GM12878 (cell line): ENCODE data around the gene KCNIP3. TPM values are rescaled to one million over a fixed set of nuclear protein-coding genes. Genes with fewer than 3 reads are reported as not detected.

Experiments used
- ATAC-seq: fragments of 200-7000 bp; cut with Tn5 transposase; 3 replicates; pipeline ENCODE4 v1.9.1; 2020; ENCODE audit warnings: mild to moderate bottlenecking, moderate library complexity
- BruUV-seq: library from RNA; stranded (reverse); fragments of 400-500 nt; replicated peaks from 2 replicates; lab custom pipeline; 2021; lab: Mats Ljungman, UMichigan
- CTCF ChIA-PET: fragments of 300-600 bp; sonication (Branson Sonifier 250); formaldehyde crosslinking; extraction: SDS; loops from one replicate; lab custom pipeline; 2021; ENCODE audit warnings: inconsistent platforms; lab: Yijun Ruan, JAX
- POLR2A ChIA-PET: fragments of 350-600 bp; formaldehyde crosslinking; extraction: SDS; loops from one replicate; lab custom pipeline; 2021; ENCODE audit warnings: inconsistent platforms; lab: Charles Lee
- RAD21 ChIA-PET: fragments of 300-600 bp; sonication (Branson Sonifier 250); formaldehyde crosslinking; loops from one replicate; lab custom pipeline; 2023; ENCODE audit warnings: antibody characterized with exemption; ENCODE audit not compliant: unreplicated experiment; lab: Charles Lee
- SMC1A ChIA-PET: fragments of 300-600 bp; sonication (Branson Sonifier 250); formaldehyde crosslinking; loops from one replicate; lab custom pipeline; 2023; ENCODE audit not compliant: unreplicated experiment, uncharacterized antibody; lab: Charles Lee
- DNase-seq: peaks from one replicate; pipeline ENCODE4 v3.0.0-alpha.2; 2011; ENCODE audit warnings: low read depth, low spot score
- FAIRE-seq: peaks from 3 replicates; lab custom pipeline; 2011; peaks lifted over from hg19 to GRCh38; lab: Jason Lieb, UNC
- H2AFZ ChIP-seq: 2 replicates; pipeline ENCODE4 v1.6.0; 2011; ENCODE audit warnings: low read depth, low read length, control low read depth; ENCODE audit not compliant: control insufficient read depth
- H3K27ac ChIP-seq: 2 replicates; pipeline ENCODE4 v1.5.1; 2011; ENCODE audit warnings: control low read depth; ENCODE audit not compliant: control insufficient read depth, insufficient read depth
- H3K27me3 ChIP-seq, 2 experiments: replicated peaks in 1 of 2; 2 replicates each; pipeline versions ENCODE4 v1.6.0 to v1.6.1; 2011; ENCODE audit warnings: low read length in 1 of 2; ENCODE audit not compliant: control insufficient read depth in 2 of 2, insufficient read depth in 2 of 2
- H3K36me3 ChIP-seq, 2 experiments: 2 replicates each; pipeline ENCODE4 v1.5.1; 2011; ENCODE audit warnings: low read length in 1 of 2; ENCODE audit not compliant: control insufficient read depth in 2 of 2, insufficient read depth in 2 of 2
- H3K4me1 ChIP-seq: 2 replicates; pipeline ENCODE4 v1.6.1; 2011; ENCODE audit warnings: mild to moderate bottlenecking, low read length, moderate library complexity, mixed read lengths; ENCODE audit not compliant: control insufficient read depth, insufficient read depth
- H3K4me2 ChIP-seq: 2 replicates; pipeline ENCODE4 v1.6.0; 2011; ENCODE audit warnings: control low read depth; ENCODE audit not compliant: control insufficient read depth, insufficient read depth
- H3K4me3 ChIP-seq: fragments of 200-600 bp; sonication (generic); 2 replicates; pipeline ENCODE4 v1.5.1; 2016
- H3K79me2 ChIP-seq: 2 replicates; pipeline ENCODE4 v1.6.0; 2011; ENCODE audit warnings: low read length; ENCODE audit not compliant: control insufficient read depth, insufficient read depth
- H3K9ac ChIP-seq: 2 replicates; pipeline ENCODE4 v1.8.0; 2011; ENCODE audit warnings: low read length, control low read depth, mixed read lengths; ENCODE audit not compliant: control insufficient read depth, insufficient read depth
- H3K9me3 ChIP-seq: replicated peaks from 3 replicates; pipeline ENCODE4 v1.5.1; 2011; ENCODE audit warnings: mild to moderate bottlenecking, low read length; ENCODE audit not compliant: control insufficient read depth, insufficient read depth
- H4K20me1 ChIP-seq: 2 replicates; pipeline ENCODE4 v1.6.0; 2011; ENCODE audit not compliant: control insufficient read depth, insufficient read depth
- BACH1 ChIP-seq: fragments of 450-650 bp; IDR thresholded peaks from 2 replicates; pipeline ENCODE4 v1.6.1; 2017; ENCODE audit warnings: mild to moderate bottlenecking, borderline replicate concordance
- BMI1 ChIP-seq: fragments of 450-650 bp; IDR thresholded peaks from 2 replicates; pipeline ENCODE4 v1.6.1; 2016; ENCODE audit warnings: mild to moderate bottlenecking, moderate library complexity, borderline replicate concordance
- FOXM1 ChIP-seq: IDR thresholded peaks from 2 replicates; pipeline ENCODE4 v1.6.1; 2012; ENCODE audit warnings: low read depth, mild to moderate bottlenecking, inconsistent platforms, low read length, moderate library complexity
- NFYA ChIP-seq: IDR thresholded peaks from 2 replicates; pipeline ENCODE4 v1.6.1; 2011; ENCODE audit warnings: low read depth, mild to moderate bottlenecking, low read length, improper control_type of control experiment, borderline replicate concordance
- NR2C2 ChIP-seq: IDR thresholded peaks from 2 replicates; pipeline ENCODE4 v1.6.1; 2011; ENCODE audit warnings: borderline replicate concordance, low read depth; ENCODE audit not compliant: control insufficient read depth, insufficient read length
- POLR2AphosphoS2 ChIP-seq: IDR thresholded peaks from 2 replicates; pipeline ENCODE4 v1.6.1; 2011; ENCODE audit warnings: low read depth, mild to moderate bottlenecking, low read length, improper control_type of control experiment, moderate library complexity
- POLR2AphosphoS5 ChIP-seq: IDR thresholded peaks from 2 replicates; pipeline ENCODE4 v1.6.1; 2011; ENCODE audit warnings: mild to moderate bottlenecking, low read length, inconsistent platforms
- WGBS: methylation state at CpG from one replicate; pipeline ENCODE4 v1.1.6; 2016; ENCODE audit warnings: low lambda C conversion rate; ENCODE audit not compliant: insufficient replicate concordance, insufficient coverage; ENCODE audit errors: missing lambda C conversion rate; 5-methylcytosine and 5-hydroxymethylcytosine counted together
- in situ Hi-C: fragments of 300-500 bp; cut with MboI; formaldehyde crosslinking; loops from 9 replicates; pipeline ENCODE4 v1.14.3; 2018; ENCODE audit warnings: mixed read lengths
- intact Hi-C: fragments of 100-400 bp; cut with micrococcal nuclease; formaldehyde crosslinking; loops from one replicate; pipeline ENCODE4 v1.14.2; 2022; ENCODE audit not compliant: unreplicated experiment
- polyA plus RNA-seq, 11 experiments: library from polyadenylated mRNA; depleted of rRNA in 4 of 11; unstranded in 6 of 11; stranded (reverse) in 5 of 11; fragments of >200 nt; fragmentation: Nextera tagmentation in 4 of 11; fragmentation: Illumina TruSeq in 1 of 11; extraction: Ambion mirVana in 4 of 11; extraction: Trizol in 1 of 11; gene quantifications; 1 replicate in 1 of 11; 2 replicates in 10 of 11; pipeline versions ENCODE4 v1.2.1 to v1.2.3, GENCODE V29; 2011 to 2016; ENCODE audit warnings: inconsistent platforms in 2 of 11, missing spikeins in 2 of 11, low read depth in 1 of 11
- total RNA-seq, 4 experiments: library from RNA; depleted of rRNA in 3 of 4; stranded (reverse); fragments of >200 nt in 3 of 4; fragmentation: Illumina TruSeq in 1 of 4; extraction: Trizol in 1 of 4; gene quantifications; 2 replicates each; pipeline versions ENCODE4 v1.2.1 to v1.2.3, GENCODE V29; 2013 to 2021
- TF ChIP-seq, protein P1 (sequence below): fragments of 450-650 bp; IDR thresholded peaks from 2 replicates; pipeline ENCODE4 v1.6.1; 2017; ENCODE audit warnings: mild to moderate bottlenecking, low read depth, inconsistent platforms; ENCODE audit not compliant: poor library complexity, severe bottlenecking
- TF ChIP-seq, protein P2 (sequence below): IDR thresholded peaks from 2 replicates; pipeline ENCODE4 v1.6.1; 2011; ENCODE audit warnings: borderline replicate concordance, low read depth, mild to moderate bottlenecking, moderate library complexity, mixed read lengths, low read length; ENCODE audit not compliant: insufficient read depth; ENCODE audit errors: extremely low read length
- TF ChIP-seq, protein P3 (sequence below): IDR thresholded peaks from 2 replicates; pipeline ENCODE4 v1.6.1; 2011; ENCODE audit warnings: low read depth, low read length, improper control_type of control experiment, borderline replicate concordance

The KCNIP3 gene
- total and polyA plus RNA-seq, 10 of the 15 experiments (the other 5 are each of a cell fraction or from before 2014, with no cell fraction given), result not detected

DNA sequence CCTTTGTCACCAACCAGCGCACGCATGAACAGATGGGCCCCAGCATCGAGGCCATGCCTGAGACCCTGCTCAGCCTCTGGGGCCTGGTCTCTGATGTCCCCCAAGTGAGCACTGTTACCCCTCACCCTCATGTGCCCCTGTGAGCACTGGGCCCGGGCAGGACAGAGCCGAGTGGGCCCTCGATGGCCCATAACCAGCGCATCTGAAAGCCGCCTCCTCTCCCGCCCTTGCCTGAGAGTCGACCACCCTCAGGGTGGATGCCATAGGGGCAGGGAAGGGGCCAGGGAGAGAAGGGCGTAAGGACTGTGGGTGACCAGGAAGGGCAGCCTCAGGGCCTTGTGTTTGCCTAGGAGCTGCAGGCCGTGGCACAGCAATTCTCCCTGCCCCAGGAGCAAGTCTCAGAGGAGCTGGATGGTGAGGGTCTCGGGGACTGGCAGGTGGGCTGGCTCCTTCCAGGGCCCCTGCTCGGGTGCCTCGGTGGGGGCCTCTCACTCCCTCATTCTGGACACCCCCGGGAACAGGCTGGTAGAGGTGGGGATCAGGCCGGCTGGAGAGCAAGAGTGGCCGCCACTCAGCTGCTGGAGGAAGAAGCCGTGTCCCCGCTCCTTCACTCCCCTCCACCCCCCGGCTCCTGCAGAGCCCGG is 20.8 kb upstream of the KCNIP3 start (continued):
- TF ChIP-seq NFYA (no peak), BACH1 (no peak), FOXM1 (no peak), NR2C2 (no peak), BMI1 (no peak), POLR2AphosphoS5 (no peak)
- TF ChIP-seq, protein P1, sequence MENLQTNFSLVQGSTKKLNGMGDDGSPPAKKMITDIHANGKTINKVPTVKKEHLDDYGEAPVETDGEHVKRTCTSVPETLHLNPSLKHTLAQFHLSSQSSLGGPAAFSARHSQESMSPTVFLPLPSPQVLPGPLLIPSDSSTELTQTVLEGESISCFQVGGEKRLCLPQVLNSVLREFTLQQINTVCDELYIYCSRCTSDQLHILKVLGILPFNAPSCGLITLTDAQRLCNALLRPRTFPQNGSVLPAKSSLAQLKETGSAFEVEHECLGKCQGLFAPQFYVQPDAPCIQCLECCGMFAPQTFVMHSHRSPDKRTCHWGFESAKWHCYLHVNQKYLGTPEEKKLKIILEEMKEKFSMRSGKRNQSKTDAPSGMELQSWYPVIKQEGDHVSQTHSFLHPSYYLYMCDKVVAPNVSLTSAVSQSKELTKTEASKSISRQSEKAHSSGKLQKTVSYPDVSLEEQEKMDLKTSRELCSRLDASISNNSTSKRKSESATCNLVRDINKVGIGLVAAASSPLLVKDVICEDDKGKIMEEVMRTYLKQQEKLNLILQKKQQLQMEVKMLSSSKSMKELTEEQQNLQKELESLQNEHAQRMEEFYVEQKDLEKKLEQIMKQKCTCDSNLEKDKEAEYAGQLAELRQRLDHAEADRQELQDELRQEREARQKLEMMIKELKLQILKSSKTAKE, result no peak
- TF ChIP-seq, protein P2, sequence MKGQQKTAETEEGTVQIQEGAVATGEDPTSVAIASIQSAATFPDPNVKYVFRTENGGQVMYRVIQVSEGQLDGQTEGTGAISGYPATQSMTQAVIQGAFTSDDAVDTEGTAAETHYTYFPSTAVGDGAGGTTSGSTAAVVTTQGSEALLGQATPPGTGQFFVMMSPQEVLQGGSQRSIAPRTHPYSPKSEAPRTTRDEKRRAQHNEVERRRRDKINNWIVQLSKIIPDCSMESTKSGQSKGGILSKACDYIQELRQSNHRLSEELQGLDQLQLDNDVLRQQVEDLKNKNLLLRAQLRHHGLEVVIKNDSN, result no peak
- TF ChIP-seq, all 136 proteins: peak for 0

DNA sequence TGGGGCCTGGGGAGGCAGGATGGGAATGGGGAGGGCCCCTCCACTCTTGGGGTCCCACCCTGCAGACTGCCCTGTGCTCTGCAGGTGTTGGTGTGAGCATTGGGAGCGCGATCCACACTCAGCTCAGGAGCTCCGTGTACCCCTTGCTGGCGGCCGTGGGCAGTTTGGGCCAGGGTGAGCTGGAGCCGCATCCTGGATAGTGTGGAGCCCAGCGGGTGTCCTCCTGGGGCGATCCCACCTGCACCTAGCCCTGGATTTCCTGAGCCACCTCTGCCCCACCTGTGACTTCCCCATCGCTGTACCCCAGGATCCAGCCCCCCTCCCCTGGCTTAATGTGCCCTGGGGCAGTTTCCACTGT is 20.3 kb upstream of the KCNIP3 start:
- Histone ChIP-seq H4K20me1 (no peaks in the 10 kb centered on the region), H3K4me2 (no peak overlapping the region), H3K79me2 (no peaks in the 10 kb centered on the region), H3K4me1 (no peaks in the 10 kb centered on the region), H3K27me3 (no peaks in the 10 kb centered on the region), H3K9me3 (no peaks in the 10 kb centered on the region)
- ChIA-PET RAD21 (no interaction called here), POLR2A (no interaction called here)
- DNase-seq, result no peak
- ATAC-seq, result no peak
- no TSS peak for BruUV-seq
- in situ Hi-C loops, result no loop called here
- TF ChIP-seq POLR2AphosphoS2, result no peak
- TF ChIP-seq, protein P3, sequence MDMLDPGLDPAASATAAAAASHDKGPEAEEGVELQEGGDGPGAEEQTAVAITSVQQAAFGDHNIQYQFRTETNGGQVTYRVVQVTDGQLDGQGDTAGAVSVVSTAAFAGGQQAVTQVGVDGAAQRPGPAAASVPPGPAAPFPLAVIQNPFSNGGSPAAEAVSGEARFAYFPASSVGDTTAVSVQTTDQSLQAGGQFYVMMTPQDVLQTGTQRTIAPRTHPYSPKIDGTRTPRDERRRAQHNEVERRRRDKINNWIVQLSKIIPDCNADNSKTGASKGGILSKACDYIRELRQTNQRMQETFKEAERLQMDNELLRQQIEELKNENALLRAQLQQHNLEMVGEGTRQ, result no peak
- TF ChIP-seq, all 136 proteins: peak for 0
- Histone ChIP-seq H3K9ac (no peak overlapping the region), H3K27ac (no peak overlapping the region), H3K36me3 (no peaks in the 10 kb centered on the region), H3K4me3 (no peak overlapping the region), H2AFZ (no peak overlapping the region)
- CTCF ChIA-PET, result no interaction called here
- no peak for FAIRE-seq
- intact Hi-C loops, result no loop called here
- WGBS, result 72% methylated on average over 9 of the region's 9 CpGs
- SMC1A ChIA-PET, result no interaction called here
